GM04503 (cell line): ENCODE results near the gene PGBD5.
"Not testable (repeated sequence)": the region's sequence is repeated elsewhere in the genome, so short reads cannot be mapped to it uniquely, and the experiment has no call there.

Experiments
- DNase-seq: peaks from one replicate; pipeline ENCODE4 v3.0.0-alpha.2; 2012; ENCODE audit warnings: low read depth

PGBD5 gene

GRCh38 chr1:230426246-230427093 lies at the start of gene PGBD5:
TSS of gene PGBD5 (minus strand) at chr1:230426332. CDS start at chr1:230425928, 404 bp downstream.
- DNase-seq = no peak

GRCh38 chr1:230474924-230475323 lies 48.8 kb upstream of the PGBD5 start:
- DNase-seq = not testable (repeated sequence)

GRCh38 chr1:230470750-230471149 lies 44.6 kb upstream of the PGBD5 start:
- DNase-seq = not testable (repeated sequence)

DNA sequence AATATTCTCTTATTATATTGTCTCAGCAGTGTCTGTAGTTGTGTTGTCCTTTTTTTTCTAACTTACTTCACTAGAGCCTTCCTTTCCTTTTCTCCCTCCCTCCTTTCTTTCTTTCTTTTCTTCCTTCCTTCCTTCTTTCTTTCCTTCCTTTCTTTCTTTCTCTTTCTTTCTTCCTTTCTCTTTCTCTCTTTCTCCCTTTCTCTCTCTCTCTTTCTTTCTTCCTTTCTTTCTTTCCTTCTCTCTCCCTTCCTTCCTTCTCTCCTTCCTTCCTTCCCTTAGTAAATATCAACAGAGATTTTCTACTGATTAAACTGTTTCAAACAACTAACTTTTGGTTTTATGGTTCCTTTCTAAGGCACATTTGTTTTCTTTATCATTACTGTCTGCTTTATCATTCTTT lies 43.1 kb upstream of the PGBD5 start:
- no peak for DNase-seq

- no peak for DNase-seq
Measured at GRCh38 chr1:230465691-230466090, 39.6 kb upstream of the PGBD5 start.

GRCh38 chr1:230464671-230465070 lies 38.5 kb upstream of the PGBD5 start:
- no peak for DNase-seq

DNA sequence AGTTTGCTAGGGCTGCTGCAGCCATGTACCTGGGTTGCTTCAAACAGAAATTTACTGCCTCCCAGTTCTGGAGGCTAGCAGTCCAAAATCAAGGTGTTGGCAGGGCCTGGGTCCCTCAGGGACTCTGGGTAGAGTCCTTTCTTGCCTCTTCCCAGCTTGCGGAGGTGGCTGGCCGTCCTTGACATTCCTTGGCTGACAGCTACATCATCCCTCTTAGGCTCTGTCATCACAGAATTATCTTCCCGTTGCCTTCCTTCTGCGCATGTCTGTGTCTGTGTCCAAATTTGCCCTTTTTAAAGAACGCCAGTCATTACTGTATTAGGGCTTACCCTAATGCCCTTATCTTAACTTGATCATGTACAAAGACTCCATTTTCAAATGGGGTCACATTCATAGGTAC lies 37.6 kb upstream of the PGBD5 start:
- no peak for DNase-seq

DNA sequence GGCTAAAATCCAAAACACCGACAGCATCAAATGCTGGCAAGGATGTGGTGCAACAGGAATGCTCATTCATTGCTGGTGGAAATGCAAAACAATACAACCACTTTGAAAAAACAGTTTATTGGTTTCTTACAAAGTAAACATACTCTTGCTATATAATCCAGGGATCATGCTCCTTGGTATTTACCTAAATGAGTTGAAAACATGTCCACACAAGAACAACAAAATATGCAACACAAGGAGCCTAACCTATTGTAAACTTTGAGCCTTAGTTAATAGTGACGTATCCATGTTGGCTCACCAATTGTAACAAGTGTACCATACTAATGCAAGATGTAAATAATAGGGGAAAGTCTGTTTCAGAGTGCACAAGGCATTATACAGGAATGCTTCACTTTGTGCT lies 37.2 kb upstream of the PGBD5 start:
- no peak for DNase-seq

- no peak for DNase-seq
Measured at GRCh38 chr1:230459465-230459864, 33.3 kb upstream of the PGBD5 start.

GRCh38 chr1:230458509-230458908 lies 32.4 kb upstream of the PGBD5 start:
- no peak for DNase-seq

DNA sequence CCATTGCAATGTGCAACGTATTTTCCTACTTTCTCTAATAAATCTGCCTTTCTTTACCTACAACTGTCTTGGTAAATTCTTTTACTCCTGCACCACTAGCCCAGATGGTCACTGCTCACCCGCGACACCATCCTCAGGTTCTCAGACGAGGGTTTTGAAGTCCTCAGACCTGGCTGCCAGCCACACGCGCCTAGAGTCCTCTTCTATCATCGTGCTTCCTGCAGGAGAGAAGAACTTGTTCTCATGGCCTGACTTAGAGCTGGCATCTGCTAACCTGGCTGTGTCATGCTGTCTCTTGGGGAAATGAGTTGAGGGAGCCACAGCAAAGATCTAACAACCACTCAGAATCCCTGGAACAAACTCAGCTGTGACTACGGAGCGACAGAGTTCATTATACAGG lies 30.3 kb upstream of the PGBD5 start:
- no peak for DNase-seq

DNA sequence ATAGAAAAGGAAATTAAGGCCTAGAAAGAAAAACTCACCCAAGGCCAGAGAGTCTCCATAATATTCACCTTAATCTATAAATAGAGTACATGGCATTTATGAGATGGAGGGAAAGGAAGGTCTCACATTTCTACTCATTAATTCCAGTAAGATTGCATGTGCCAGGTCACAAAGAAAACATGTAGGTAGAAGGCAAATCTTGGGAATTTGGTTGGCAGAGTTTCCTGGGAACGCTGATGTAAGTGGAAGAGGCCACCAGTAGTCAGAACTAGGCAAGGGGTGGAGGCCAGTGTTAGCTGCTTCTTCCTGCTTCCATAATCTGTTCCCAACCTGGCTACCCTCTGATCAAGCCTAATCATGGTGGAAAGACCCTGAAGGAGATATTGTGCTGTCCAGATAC lies 29.2 kb upstream of the PGBD5 start:
- no peak for DNase-seq

GRCh38 chr1:230453377-230453776 lies 27.2 kb upstream of the PGBD5 start:
- no peak for DNase-seq

- DNase-seq = no peak
Measured at GRCh38 chr1:230441183-230442029, 15.3 kb upstream of the PGBD5 start.

- DNase-seq = no peak
Measured at GRCh38 chr1:230435108-230435507, 9.0 kb upstream of the PGBD5 start.

GRCh38 chr1:230431527-230431926 lies 5.4 kb upstream of the PGBD5 start:
- DNase-seq = no peak

GRCh38 chr1:230430499-230430898 lies 4.4 kb upstream of the PGBD5 start:
- no peak for DNase-seq

- no peak for DNase-seq
Measured at GRCh38 chr1:230429067-230429735, 3.1 kb upstream of the PGBD5 start.

DNA sequence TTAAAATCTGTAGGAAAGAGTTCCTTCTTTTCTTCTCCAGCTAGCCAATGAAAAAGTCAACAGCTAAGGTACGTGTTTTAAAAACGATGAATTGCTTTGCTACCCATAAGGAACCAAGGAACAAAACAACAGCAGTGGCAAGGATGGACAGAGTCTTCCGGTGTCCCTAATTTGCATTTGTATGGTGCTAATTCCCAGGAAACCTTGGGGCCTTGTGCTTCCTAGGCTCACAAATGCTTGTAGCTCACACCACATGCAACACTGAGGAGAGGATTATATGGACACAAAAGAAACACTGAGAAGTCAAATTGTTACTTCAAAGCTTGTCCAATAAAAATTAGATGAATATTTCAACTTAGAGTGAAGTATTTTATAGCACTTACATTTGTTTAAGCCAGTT lies 1.8 kb upstream of the PGBD5 start:
- DNase-seq = no peak

- no peak for DNase-seq
Measured at GRCh38 chr1:230427094-230427876, 1.2 kb upstream of the PGBD5 start.

DNA sequence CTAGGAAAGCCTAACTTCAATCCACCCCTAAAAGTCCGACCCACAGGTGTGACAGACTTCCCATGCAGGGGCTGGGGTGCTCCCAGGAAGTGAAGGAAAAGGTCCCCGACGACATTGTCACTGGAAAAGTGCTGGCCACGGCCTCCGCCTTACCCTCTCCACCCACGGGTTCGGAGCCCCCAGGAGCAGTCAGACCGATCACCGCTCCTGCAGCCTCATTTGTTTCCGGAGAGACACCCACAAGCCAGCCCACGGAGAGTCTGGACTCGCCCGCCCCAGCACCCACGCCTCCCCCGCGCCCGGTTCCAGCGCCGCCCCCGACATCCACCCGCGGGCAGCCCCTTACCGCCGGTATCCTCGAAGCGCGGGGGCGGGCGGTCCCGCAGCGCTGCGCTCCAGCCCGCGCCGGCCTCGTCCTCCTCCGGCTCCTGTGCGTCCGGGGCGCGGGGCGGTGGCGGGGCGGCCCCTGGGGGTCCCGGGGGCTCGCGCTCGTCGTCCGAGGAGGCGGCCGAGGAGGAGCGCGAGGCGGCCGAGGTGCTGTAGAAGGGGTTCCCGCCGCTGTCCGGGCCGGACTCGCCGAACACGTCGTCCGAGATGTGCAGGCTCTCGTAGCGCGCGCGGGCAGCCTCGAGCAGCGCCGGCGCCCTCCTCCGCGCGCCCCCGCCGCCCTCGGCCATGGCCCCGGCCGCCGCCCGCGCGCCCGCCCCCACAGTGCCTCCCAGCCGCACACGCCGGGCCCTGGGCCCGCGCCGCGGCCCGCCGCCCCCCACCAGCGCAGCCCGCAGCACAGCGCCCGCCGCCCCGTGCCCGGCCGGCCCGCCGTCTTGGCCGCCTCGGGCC lies 660 bp downstream of the PGBD5 start:
- DNase-seq = no peak
